ENCODE results near the gene MED26. TPM values are rescaled to one million over a fixed set of nuclear protein-coding genes. Genes with fewer than 3 reads are reported as not detected.

MED26 gene
- total RNA-seq, 1 donor from 2014 or later = 7.0 TPM

DNA sequence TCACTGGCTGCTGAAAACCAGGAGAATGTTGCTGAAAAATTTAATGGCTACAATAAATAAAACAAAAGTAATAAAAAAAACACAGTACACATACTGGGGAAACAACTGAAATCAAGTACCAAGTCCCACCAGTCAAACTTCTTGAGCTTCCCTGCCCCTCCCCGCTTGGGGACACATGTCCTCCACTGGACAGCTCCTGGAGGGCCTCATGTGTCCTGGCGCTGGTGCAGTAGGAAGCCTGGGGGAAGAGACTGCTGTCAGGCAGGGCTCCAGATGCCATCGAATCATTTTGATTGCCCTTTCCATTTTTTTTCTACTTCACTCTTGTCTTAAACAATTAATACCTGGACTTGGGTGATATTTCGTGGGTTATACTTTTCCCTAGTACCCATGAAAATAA lies 29.2 kb downstream of the MED26 start:
- TF ChIP-seq, protein P1, sequence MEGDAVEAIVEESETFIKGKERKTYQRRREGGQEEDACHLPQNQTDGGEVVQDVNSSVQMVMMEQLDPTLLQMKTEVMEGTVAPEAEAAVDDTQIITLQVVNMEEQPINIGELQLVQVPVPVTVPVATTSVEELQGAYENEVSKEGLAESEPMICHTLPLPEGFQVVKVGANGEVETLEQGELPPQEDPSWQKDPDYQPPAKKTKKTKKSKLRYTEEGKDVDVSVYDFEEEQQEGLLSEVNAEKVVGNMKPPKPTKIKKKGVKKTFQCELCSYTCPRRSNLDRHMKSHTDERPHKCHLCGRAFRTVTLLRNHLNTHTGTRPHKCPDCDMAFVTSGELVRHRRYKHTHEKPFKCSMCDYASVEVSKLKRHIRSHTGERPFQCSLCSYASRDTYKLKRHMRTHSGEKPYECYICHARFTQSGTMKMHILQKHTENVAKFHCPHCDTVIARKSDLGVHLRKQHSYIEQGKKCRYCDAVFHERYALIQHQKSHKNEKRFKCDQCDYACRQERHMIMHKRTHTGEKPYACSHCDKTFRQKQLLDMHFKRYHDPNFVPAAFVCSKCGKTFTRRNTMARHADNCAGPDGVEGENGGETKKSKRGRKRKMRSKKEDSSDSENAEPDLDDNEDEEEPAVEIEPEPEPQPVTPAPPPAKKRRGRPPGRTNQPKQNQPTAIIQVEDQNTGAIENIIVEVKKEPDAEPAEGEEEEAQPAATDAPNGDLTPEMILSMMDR (IDR thresholded peaks at IDR 0.05; ENCODE audit: insufficient read depth, low read length, poor library complexity, severe bottlenecking) = no peak
- DNase-seq (ENCODE audit: low read depth) = no peak
- Histone ChIP-seq H3K27me3 (ENCODE audit: control insufficient read depth, insufficient read depth, low read length) (no peaks in the 10 kb centered on the region), H3K4me3 (ENCODE audit: low read depth, low read length) (no peak overlapping the region), H3K36me3 (ENCODE audit: control insufficient read depth, insufficient read depth, low read length) (no peaks in the 10 kb centered on the region)

DNA sequence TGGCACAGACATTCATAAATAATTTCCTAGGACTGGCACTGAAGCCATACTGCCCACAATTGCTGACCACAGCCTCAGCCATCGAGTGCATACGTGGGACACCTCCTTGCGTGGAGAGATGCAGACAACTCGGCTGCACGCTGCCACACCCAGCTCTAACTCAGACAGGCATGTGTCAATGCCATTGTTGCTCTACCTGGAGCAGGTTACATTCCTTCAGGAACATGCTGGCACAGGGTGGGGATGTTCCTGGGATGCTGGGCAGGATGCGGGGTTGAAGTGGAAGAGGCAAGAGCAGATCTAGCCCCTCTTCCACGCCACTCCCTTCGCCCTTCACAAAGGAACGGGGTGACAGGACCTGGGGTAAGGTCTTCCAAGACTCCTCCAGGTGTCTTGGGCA lies 31.6 kb downstream of the MED26 start:
- no peak overlapping the region for H3K4me3 ChIP-seq (ENCODE audit: low read depth, low read length)
- no peaks in the 10 kb centered on the region for H3K27me3 ChIP-seq (ENCODE audit: control insufficient read depth, insufficient read depth, low read length)
- TF ChIP-seq, protein P1 (IDR thresholded peaks at IDR 0.05; ENCODE audit: insufficient read depth, low read length, poor library complexity, severe bottlenecking) = no peak
- H3K36me3 ChIP-seq (ENCODE audit: control insufficient read depth, insufficient read depth, low read length) = no peaks in the 10 kb centered on the region
- DNase-seq (ENCODE audit: low read depth) = no peak

DNA sequence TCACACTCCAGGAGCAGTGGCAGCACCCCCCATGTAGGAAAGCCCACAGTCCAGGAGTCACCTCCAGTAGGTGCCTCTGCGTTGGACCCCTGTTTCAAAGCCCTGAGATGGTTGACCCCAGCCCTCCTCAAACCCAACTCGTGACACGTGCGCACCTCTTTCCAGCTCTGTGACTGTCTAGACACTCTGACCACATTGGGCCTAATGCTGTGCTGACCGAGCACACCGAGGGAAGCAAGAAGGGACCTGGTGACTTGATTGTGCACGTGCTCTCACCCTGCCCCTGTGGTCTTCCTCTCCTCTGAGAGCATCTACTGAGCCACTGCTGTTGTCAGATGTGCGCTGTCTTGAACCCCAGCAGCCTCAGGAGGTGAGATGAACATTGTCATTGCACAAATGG lies 32.9 kb downstream of the MED26 start:
- TF ChIP-seq, protein P1 (IDR thresholded peaks at IDR 0.05; ENCODE audit: insufficient read depth, low read length, poor library complexity, severe bottlenecking) = no peak
- DNase-seq (ENCODE audit: low read depth) = no peak
- no peaks in the 10 kb centered on the region for H3K36me3 ChIP-seq (ENCODE audit: control insufficient read depth, insufficient read depth, low read length)
- H3K27me3 ChIP-seq (ENCODE audit: control insufficient read depth, insufficient read depth, low read length) = no peaks in the 10 kb centered on the region
- no peak overlapping the region for H3K4me3 ChIP-seq (ENCODE audit: low read depth, low read length)

DNA sequence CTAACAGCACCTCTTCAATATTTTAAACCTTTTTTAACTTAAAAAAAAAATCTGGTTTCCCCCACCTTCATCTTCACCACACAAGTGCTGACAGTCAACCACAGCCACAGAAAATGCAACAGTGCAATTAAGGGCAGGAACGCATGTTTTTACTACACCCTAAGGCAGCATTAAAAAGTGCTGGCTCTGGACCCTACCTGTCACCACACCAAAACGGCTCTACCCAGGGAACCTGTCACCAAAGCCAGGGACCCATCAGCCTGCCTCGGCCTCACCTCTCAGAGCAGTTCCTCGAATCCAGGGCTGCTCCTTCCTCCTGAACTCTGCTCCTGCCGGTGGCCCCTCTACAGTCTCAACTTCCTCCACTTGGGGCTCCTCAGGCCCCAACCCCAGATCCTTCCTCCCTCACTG lies 33.3 kb downstream of the MED26 start:
- Histone ChIP-seq H3K4me3 (ENCODE audit: low read depth, low read length) (no peak overlapping the region), H3K27me3 (ENCODE audit: control insufficient read depth, insufficient read depth, low read length) (no peaks in the 10 kb centered on the region), H3K36me3 (ENCODE audit: control insufficient read depth, insufficient read depth, low read length) (no peaks in the 10 kb centered on the region)
- DNase-seq (ENCODE audit: low read depth) = no peak
- TF ChIP-seq, protein P1 (IDR thresholded peaks at IDR 0.05; ENCODE audit: insufficient read depth, low read length, poor library complexity, severe bottlenecking) = no peak

DNA sequence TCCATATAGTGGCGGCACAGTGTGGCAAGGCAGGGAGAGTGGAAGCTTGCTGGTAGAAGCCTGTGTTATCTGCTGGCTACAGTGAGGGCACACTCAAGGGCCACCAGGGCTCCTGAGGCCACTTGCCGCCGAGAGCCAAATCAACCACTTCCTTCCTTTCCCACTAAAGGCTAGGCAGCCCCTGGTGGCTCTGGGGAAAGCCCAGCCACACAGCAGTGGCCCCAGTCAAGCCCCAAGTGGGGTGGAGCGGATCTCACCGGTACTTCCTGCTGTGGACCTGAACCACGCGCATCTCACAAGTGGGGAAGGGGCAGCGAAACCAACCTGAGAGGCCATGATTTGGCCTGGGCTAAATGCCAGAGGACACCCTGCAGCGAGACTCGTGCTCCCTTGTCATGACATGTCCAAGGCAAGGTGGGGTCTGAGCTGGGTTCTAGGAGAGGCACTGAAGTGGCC lies 33.8 kb downstream of the MED26 start:
- TF ChIP-seq, protein P1 (IDR thresholded peaks at IDR 0.05; ENCODE audit: insufficient read depth, low read length, poor library complexity, severe bottlenecking) = no peak
- DNase-seq (ENCODE audit: low read depth) = no peak

DNA sequence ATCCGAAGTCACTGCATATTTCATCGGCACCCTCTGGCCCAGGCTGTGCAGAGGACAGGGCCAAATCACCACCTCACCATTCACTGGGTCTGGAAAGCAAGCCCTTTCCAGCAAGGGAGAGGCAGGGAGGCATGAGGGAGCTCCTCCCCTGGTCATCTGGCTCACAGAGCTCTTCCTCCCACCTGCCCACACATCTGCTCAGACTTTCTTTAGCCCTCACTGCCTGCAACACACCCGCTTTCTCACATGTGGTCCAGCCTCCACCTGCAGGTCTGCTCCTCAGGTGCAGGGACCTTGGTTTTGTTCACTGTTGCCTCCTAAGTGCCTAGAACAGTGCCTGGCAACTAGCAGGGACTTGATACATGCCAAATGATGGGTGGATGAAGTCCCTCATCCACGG lies 34.8 kb downstream of the MED26 start:
- no peak for DNase-seq (ENCODE audit: low read depth)
- no peak overlapping the region for H3K4me3 ChIP-seq (ENCODE audit: low read depth, low read length)
- TF ChIP-seq, protein P1 (IDR thresholded peaks at IDR 0.05; ENCODE audit: insufficient read depth, low read length, poor library complexity, severe bottlenecking) = no peak
- no peaks in the 10 kb centered on the region for H3K27me3 ChIP-seq (ENCODE audit: control insufficient read depth, insufficient read depth, low read length)
- no peaks in the 10 kb centered on the region for H3K36me3 ChIP-seq (ENCODE audit: control insufficient read depth, insufficient read depth, low read length)

More for the DNA sequence above, 33.8 kb downstream of the MED26 start:
- H3K4me3 ChIP-seq (ENCODE audit: low read depth, low read length) = no peak overlapping the region
- H3K36me3 ChIP-seq (ENCODE audit: control insufficient read depth, insufficient read depth, low read length) = no peaks in the 10 kb centered on the region
- H3K27me3 ChIP-seq (ENCODE audit: control insufficient read depth, insufficient read depth, low read length) = no peaks in the 10 kb centered on the region

All from kidney epithelial cell (primary cell).